NCI-H128 (cell line): ENCODE measurements around the gene NACC2.

ENCODE experiments used
- DNase-seq: peaks from one replicate; lab custom pipeline; 2025; ENCODE audit not compliant: unreplicated experiment; lab: John Stamatoyannopoulos, UW

Gene NACC2

GRCh38 chr9:136024696-136025316 is 70.3 kb downstream of the NACC2 start:
- no peak for DNase-seq

GRCh38 chr9:136024286-136024685 is 70.8 kb downstream of the NACC2 start:
- no peak for DNase-seq

GRCh38 chr9:136023410-136024225 is 71.5 kb downstream of the NACC2 start:
- DNase-seq, result no peak

- DNase-seq, result no peak
Observed at GRCh38 chr9:136022731-136023409, 72.2 kb downstream of the NACC2 start.

GRCh38 chr9:136021872-136022681 is 73.0 kb downstream of the NACC2 start:
- DNase-seq, result no peak

GRCh38 chr9:136021171-136021871 is 73.8 kb downstream of the NACC2 start:
- no peak for DNase-seq

GRCh38 chr9:136020671-136021070 is 74.4 kb downstream of the NACC2 start:
- no peak for DNase-seq

- no peak for DNase-seq
Observed at GRCh38 chr9:136020206-136020605, 74.9 kb downstream of the NACC2 start.

- no peak for DNase-seq
Observed at GRCh38 chr9:136019681-136020060, 75.4 kb downstream of the NACC2 start.

GRCh38 chr9:136019041-136019680 is 75.9 kb downstream of the NACC2 start:
- DNase-seq, result no peak

GRCh38 chr9:136018257-136019031 is 76.6 kb downstream of the NACC2 start:
- DNase-seq, result no peak

- no peak for DNase-seq
Observed at GRCh38 chr9:136017289-136018190, 77.5 kb downstream of the NACC2 start.

GRCh38 chr9:136016572-136017288 is 78.4 kb downstream of the NACC2 start:
- DNase-seq, result no peak

- DNase-seq, result no peak
Observed at GRCh38 chr9:136015656-136016571, 79.2 kb downstream of the NACC2 start.

GRCh38 chr9:136014924-136015633 is 80.0 kb downstream of the NACC2 start:
- DNase-seq, result no peak
